H1 (cell line): ENCODE measurements around the gene AKR1B1. TPM values are rescaled to one million over a fixed set of nuclear protein-coding genes. Genes with fewer than 3 reads are reported as not detected.
A peak's percentile ranks its signal among the peaks of the same experiment; 100 is the strongest.

ENCODE experiments used
- CTCF ChIA-PET: fragments of 300-600 bp; sonication (Branson Sonifier 250); formaldehyde crosslinking; loops from one replicate; lab custom pipeline; 2021; ENCODE audit not compliant: partially characterized antibody; lab: Charles Lee
- POLR2A ChIA-PET: fragments of 300-600 bp; sonication (Branson Sonifier 250); formaldehyde crosslinking; loops from one replicate; lab custom pipeline; 2021; ENCODE audit warnings: inconsistent platforms; ENCODE audit not compliant: partially characterized antibody; lab: Charles Lee
- DNase-seq, 2 experiments: peaks; one replicate each; pipeline versions ENCODE4 v3.0.0 to v3.0.0-alpha.2; 2010 to 2022; ENCODE audit warnings: low spot score in 2 of 2, low read depth in 1 of 2, mixed read lengths in 1 of 2
- FAIRE-seq: peaks from 2 replicates; lab custom pipeline; 2011; peaks lifted over from hg19 to GRCh38; lab: Jason Lieb, UNC
- H2AFZ ChIP-seq: 2 replicates; pipeline ENCODE4 v1.8.1; 2012; ENCODE audit warnings: low read length, inconsistent platforms
- H2AK5ac ChIP-seq: 2 replicates; pipeline ENCODE4 v1.6.1; 2013; ENCODE audit warnings: low read depth, low read length
- H2BK120ac ChIP-seq: replicated peaks from 2 replicates; pipeline ENCODE3; 2013; ENCODE audit warnings: low read depth, low read length, inconsistent platforms
- H2BK12ac ChIP-seq: 2 replicates; pipeline ENCODE4 v1.6.1; 2013; ENCODE audit warnings: low read depth, low read length
- H2BK15ac ChIP-seq: 2 replicates; pipeline ENCODE4 v1.6.1; 2013; ENCODE audit warnings: low read length
- H2BK20ac ChIP-seq: 2 replicates; pipeline ENCODE4 v1.6.1; 2013; ENCODE audit warnings: low read length
- H2BK5ac ChIP-seq: 2 replicates; pipeline ENCODE4 v1.6.1; 2013; ENCODE audit warnings: low read depth, low read length
- H3K14ac ChIP-seq: 2 replicates; pipeline ENCODE4 v1.6.1; 2013; ENCODE audit warnings: inconsistent platforms; ENCODE audit not compliant: insufficient read length
- H3K18ac ChIP-seq: 2 replicates; pipeline ENCODE4 v1.6.1; 2013; ENCODE audit warnings: low read length; ENCODE audit errors: extremely low read depth
- H3K23ac ChIP-seq: 2 replicates; pipeline ENCODE4 v1.6.1; 2013; ENCODE audit warnings: inconsistent platforms; ENCODE audit not compliant: insufficient read length
- H3K23me2 ChIP-seq: 2 replicates; pipeline ENCODE4 v1.6.1; 2013; ENCODE audit warnings: low read depth, low read length
- H3K27ac ChIP-seq: 2 replicates; pipeline ENCODE4 v1.6.1; 2011; ENCODE audit warnings: low read depth, low read length, inconsistent platforms
- H3K27me3 ChIP-seq, 4 experiments: replicated peaks in 1 of 4; 1 replicate in 1 of 4; 2 replicates in 3 of 4; pipeline versions ENCODE4 v1.6.1 to v1.8.1; 2011 to 2013; ENCODE audit warnings: low read length in 3 of 4, mild to moderate bottlenecking in 3 of 4, inconsistent platforms in 2 of 4, mixed read lengths in 2 of 4, moderate library complexity in 1 of 4; ENCODE audit not compliant: control insufficient read depth in 3 of 4, insufficient read depth in 3 of 4; ENCODE audit errors: extremely low read depth in 1 of 4
- H3K36me3 ChIP-seq, 4 experiments: 2 replicates each; pipeline versions ENCODE4 v1.6.1 to v1.8.1; 2011 to 2013; ENCODE audit warnings: mild to moderate bottlenecking in 4 of 4, low read length in 3 of 4, moderate library complexity in 2 of 4, control low read depth in 1 of 4, inconsistent platforms in 1 of 4; ENCODE audit not compliant: insufficient read depth in 4 of 4, control insufficient read depth in 2 of 4
- H3K4ac ChIP-seq: replicated peaks from 2 replicates; pipeline ENCODE3; 2013; ENCODE audit warnings: low read length, low read depth, mixed read lengths, inconsistent platforms; ENCODE audit not compliant: insufficient read length
- H3K4me1 ChIP-seq, 4 experiments: replicated peaks in 1 of 4; 1 replicate in 1 of 4; 2 replicates in 3 of 4; pipeline versions ENCODE4 v1.6.1 to v1.8.1; 2011 to 2013; ENCODE audit warnings: low read length in 3 of 4, inconsistent platforms in 2 of 4, mixed read lengths in 1 of 4; ENCODE audit not compliant: insufficient read depth in 4 of 4, control insufficient read depth in 3 of 4
- H3K4me2 ChIP-seq, 2 experiments: 2 replicates each; pipeline versions ENCODE4 v1.6.1 to v1.8.1; 2011 to 2013; ENCODE audit warnings: low read depth in 2 of 2, low read length in 2 of 2, control low read depth in 1 of 2, inconsistent platforms in 1 of 2, mild to moderate bottlenecking in 1 of 2; ENCODE audit not compliant: insufficient read depth in 1 of 2
- H3K4me3 ChIP-seq, 4 experiments: fragments of 200-600, 300-600 bp in 1 of 4; sonication (generic), shearing (Covaris generic), sonication (Bioruptor Twin) in 1 of 4; 2 replicates each; pipeline versions ENCODE4 v1.5.1 to v1.8.1; 2011 to 2016; ENCODE audit warnings: low read length in 4 of 4, low read depth in 3 of 4, control low read depth in 2 of 4, inconsistent platforms in 2 of 4, mild to moderate bottlenecking in 2 of 4, mixed read lengths in 1 of 4, moderate library complexity in 1 of 4; ENCODE audit not compliant: insufficient read depth in 2 of 4; ENCODE audit errors: extremely low read depth in 1 of 4
- H3K56ac ChIP-seq: replicated peaks from 2 replicates; pipeline ENCODE3; 2013; ENCODE audit warnings: low read depth, mild to moderate bottlenecking, mixed read lengths, low read length, inconsistent platforms; ENCODE audit not compliant: insufficient read length
- H3K79me1 ChIP-seq: 2 replicates; pipeline ENCODE4 v1.6.1; 2013; ENCODE audit warnings: low read depth, low read length, control low read depth
- H3K79me2 ChIP-seq, 2 experiments: 2 replicates each; pipeline versions ENCODE4 v1.6.1 to v1.8.1; 2012 to 2013; ENCODE audit warnings: low read length in 2 of 2, mild to moderate bottlenecking in 2 of 2, inconsistent platforms in 1 of 2; ENCODE audit not compliant: insufficient read depth in 2 of 2, control insufficient read depth in 1 of 2
- H3K9ac ChIP-seq, 4 experiments: replicated peaks in 1 of 4; 1 replicate in 1 of 4; 2 replicates in 3 of 4; pipeline versions ENCODE4 v1.6.1 to v1.8.1; 2011 to 2013; ENCODE audit warnings: low read depth in 3 of 4, low read length in 3 of 4, control low read depth in 2 of 4, mild to moderate bottlenecking in 2 of 4, moderate library complexity in 2 of 4, inconsistent platforms in 1 of 4; ENCODE audit errors: extremely low read depth in 1 of 4
- H3K9me3 ChIP-seq, 2 experiments: 2 replicates each; pipeline versions ENCODE4 v1.6.1 to v1.8.1; 2012 to 2013; ENCODE audit warnings: mild to moderate bottlenecking in 2 of 2, moderate library complexity in 2 of 2, control low read depth in 1 of 2, inconsistent platforms in 1 of 2, low read depth in 1 of 2, low read length in 1 of 2, mixed read lengths in 1 of 2; ENCODE audit not compliant: insufficient read depth in 2 of 2
- H4K20me1 ChIP-seq, 2 experiments: replicated peaks in 1 of 2; 2 replicates each; pipeline versions ENCODE3 to v1.8.1; 2011 to 2013; ENCODE audit warnings: inconsistent platforms in 2 of 2, low read length in 2 of 2, mild to moderate bottlenecking in 1 of 2; ENCODE audit not compliant: insufficient read depth in 2 of 2, control insufficient read depth in 1 of 2
- H4K5ac ChIP-seq: 2 replicates; pipeline ENCODE4 v1.6.1; 2013; ENCODE audit warnings: low read length, low read depth, mixed read lengths, inconsistent platforms; ENCODE audit not compliant: insufficient read length
- H4K8ac ChIP-seq: 2 replicates; pipeline ENCODE4 v1.8.0; 2013; ENCODE audit warnings: mild to moderate bottlenecking, moderate library complexity, low read length, inconsistent platforms; ENCODE audit not compliant: insufficient read depth; ENCODE audit errors: extremely low read depth
- H4K91ac ChIP-seq: replicated peaks from 2 replicates; pipeline ENCODE3; 2013; ENCODE audit warnings: low read length, mixed read lengths, inconsistent platforms; ENCODE audit not compliant: insufficient read length
- TCF12 ChIP-seq: IDR thresholded peaks from 2 replicates; pipeline ENCODE4 v1.6.1; 2011; ENCODE audit warnings: low read depth, mild to moderate bottlenecking, low read length
- WGBS, 2 experiments: shearing (Covaris generic) in 1 of 2; methylation state at CpG; one replicate each; pipeline versions ENCODE4 v1.1.6 to v1.1.7; 2013 to 2015; ENCODE audit warnings: low lambda C conversion rate in 2 of 2, mixed read lengths in 2 of 2, inconsistent platforms in 1 of 2, low coverage in 1 of 2, missing lambda C conversion rate in 1 of 2; ENCODE audit not compliant: insufficient replicate concordance in 2 of 2, insufficient coverage in 1 of 2, insufficient read length in 1 of 2; ENCODE audit errors: extremely low coverage in 1 of 2, missing lambda C conversion rate in 1 of 2; 5-methylcytosine and 5-hydroxymethylcytosine counted together
- polyA plus RNA-seq, 7 experiments: library from polyadenylated mRNA; depleted of rRNA in 3 of 7; stranded (reverse) in 5 of 7; unstranded in 2 of 7; fragments of >200 nt in 5 of 7; fragments of 200-250 nt in 2 of 7; gene quantifications; 1 replicate in 5 of 7; 2 replicates in 1 of 7; 4 replicates in 1 of 7; pipeline versions ENCODE4 v1.2.1 to v1.2.3, GENCODE V29; 2011 to 2013; ENCODE audit warnings: missing spikeins in 2 of 7, mixed read lengths in 2 of 7
- total RNA-seq: library from RNA; stranded (reverse); fragmentation: NEBNext Ultra II Directional; extraction: Animal tissue kit (Norgen Biotek cat#: 25700); gene quantifications from 2 replicates; pipeline ENCODE4 v1.2.1, GENCODE V29; 2021

The AKR1B1 gene
- total and polyA plus RNA-seq, 2 of the 8 experiments (the other 6 are each of a cell fraction or from before 2014, with no cell fraction given): 195 to 273 TPM

- no peak overlapping the region for H3K4me2 ChIP-seq
- H3K23me2 ChIP-seq: no peaks in the 10 kb centered on the region
- H2BK12ac ChIP-seq: no peak overlapping the region
- no peak overlapping the region for H3K27ac ChIP-seq
- no peak overlapping the region for H3K4ac ChIP-seq
- H3K23ac ChIP-seq: no peak overlapping the region
- H4K20me1 ChIP-seq: no peaks in the 10 kb centered on the region
- 87% methylated on average over 5 of the region's 5 CpGs; no CpG with 5 or more reads in 1 of the 2 experiments for WGBS, 2 experiments
- no peak overlapping the region for H2BK120ac ChIP-seq
- no peak overlapping the region for H2BK5ac ChIP-seq
- H2BK15ac ChIP-seq: no peak overlapping the region
- no peak overlapping the region for H3K9ac ChIP-seq
- no peaks in the 10 kb centered on the region for H3K79me2 ChIP-seq
- H3K4me1 ChIP-seq: no peaks in the 10 kb centered on the region
- no peak overlapping the region for H3K14ac ChIP-seq
- FAIRE-seq (no peak), DNase-seq (no peak)
- H3K56ac ChIP-seq: no peak overlapping the region
- H3K4me3 ChIP-seq: no peak overlapping the region
- no peak overlapping the region for H4K91ac ChIP-seq
- CTCF ChIA-PET: interaction anchor here (0.7 to 1.5 kb wide), 3 partner anchors 12 to 69 kb away, joined by 3 to 6 read pairs (median 4); no protein-coding TSS in a partner anchor
- H3K18ac ChIP-seq: no peak overlapping the region
- no peak overlapping the region for H4K8ac ChIP-seq
- H3K9me3 ChIP-seq: no peaks in the 10 kb centered on the region
- H2AK5ac ChIP-seq: no peak overlapping the region
- H2BK20ac ChIP-seq: no peak overlapping the region
- H4K5ac ChIP-seq: no peak overlapping the region
- POLR2A ChIA-PET: no interaction called here
- H3K27me3 ChIP-seq: no peaks in the 10 kb centered on the region
- no peaks in the 10 kb centered on the region for H3K79me1 ChIP-seq
- no peaks in the 10 kb centered on the region for H3K36me3 ChIP-seq
- H2AFZ ChIP-seq: peak overlapping the region; percentile 34; the same call in 1 of the 2 replicates
- TF ChIP-seq TCF12: no peak
Measured at GRCh38 chr7:134500982-134501381, 42.1 kb upstream of the AKR1B1 start.
